Measurements from ENCODE around the gene NCKAP5L. TPM values are rescaled to one million over a fixed set of nuclear protein-coding genes. Genes with fewer than 3 reads are reported as not detected.

The NCKAP5L gene
- total and polyA plus RNA-seq, 2 donors from 2014 or later = 7.2 to 20.6 TPM

DNA sequence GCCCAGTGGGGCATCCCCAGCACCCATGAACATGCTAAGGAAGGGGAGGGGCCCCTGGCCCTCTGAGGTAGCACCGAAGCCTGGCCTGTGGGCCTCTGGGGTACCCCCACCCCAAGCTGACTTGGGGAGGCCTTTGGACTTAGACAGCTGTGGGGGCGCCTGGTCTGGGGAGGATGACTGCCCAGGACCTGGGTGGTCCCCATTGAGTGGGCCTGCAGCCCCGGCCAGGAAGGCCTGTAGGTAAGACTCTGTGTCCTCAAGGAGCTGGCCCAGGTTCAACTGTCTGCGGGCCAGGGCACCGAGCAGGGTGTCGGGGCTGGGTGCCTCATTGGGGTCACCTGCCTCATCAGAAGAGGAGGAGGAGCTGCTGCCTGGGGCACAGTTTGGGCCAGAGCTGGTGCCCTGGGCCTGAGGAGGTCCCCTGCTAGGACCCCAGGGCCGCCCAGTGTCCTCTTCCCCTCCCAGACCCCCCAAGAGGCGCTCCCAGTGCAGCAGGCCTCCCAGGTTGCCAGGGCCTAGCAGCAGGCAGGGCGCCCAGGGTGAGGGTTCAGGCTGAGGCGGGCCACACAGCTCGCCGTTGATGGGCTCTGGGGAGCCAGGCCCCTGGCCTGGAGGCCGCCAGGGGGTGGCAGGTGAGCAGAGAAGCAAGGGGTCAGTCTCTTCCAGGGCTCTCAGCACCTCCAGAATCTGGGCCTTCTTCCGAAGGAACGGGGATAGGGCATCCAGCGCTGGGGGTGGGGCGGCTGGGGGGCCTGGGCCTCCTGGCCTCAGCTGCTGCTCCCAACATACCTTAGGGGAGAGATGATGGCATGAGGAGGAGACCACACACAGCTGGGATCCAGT is 31.4 kb downstream of the NCKAP5L start:
- intact Hi-C loops (cut with DNase I) = no loop called here
- FAIRE-seq (no peak), DNase-seq (no peak)
- Histone ChIP-seq H3K27me3 (ENCODE audit: control insufficient read depth, insufficient read depth, low read length) (no peaks in the 10 kb centered on the region), H3K4me3 (ENCODE audit: low read length in 3 of 3) (no peak overlapping the region), H3K27ac (ENCODE audit: low read depth in 2 of 2, low read length in 2 of 2) (no peak overlapping the region), H3K9ac (ENCODE audit: low read length in 3 of 3) (no peak overlapping the region), H3K9me3 (ENCODE audit: control insufficient read depth in 2 of 3, insufficient read depth in 1 of 3, low read length in 3 of 3) (no peaks in the 10 kb centered on the region), H3K36me3 (ENCODE audit: control insufficient read depth in 2 of 3, insufficient read depth in 3 of 3, low read length in 3 of 3) (peaks cover 0 to 27% (median 12%) of the 10 kb centered on the region in 3 donors), H3K4me1 (ENCODE audit: control insufficient read depth in 2 of 3, insufficient read depth in 2 of 3, low read depth in 1 of 3, low read length in 3 of 3) (peaks cover 0 to 5% (median 0%) of the 10 kb centered on the region in 3 donors)
- TF ChIP-seq, protein P1, sequence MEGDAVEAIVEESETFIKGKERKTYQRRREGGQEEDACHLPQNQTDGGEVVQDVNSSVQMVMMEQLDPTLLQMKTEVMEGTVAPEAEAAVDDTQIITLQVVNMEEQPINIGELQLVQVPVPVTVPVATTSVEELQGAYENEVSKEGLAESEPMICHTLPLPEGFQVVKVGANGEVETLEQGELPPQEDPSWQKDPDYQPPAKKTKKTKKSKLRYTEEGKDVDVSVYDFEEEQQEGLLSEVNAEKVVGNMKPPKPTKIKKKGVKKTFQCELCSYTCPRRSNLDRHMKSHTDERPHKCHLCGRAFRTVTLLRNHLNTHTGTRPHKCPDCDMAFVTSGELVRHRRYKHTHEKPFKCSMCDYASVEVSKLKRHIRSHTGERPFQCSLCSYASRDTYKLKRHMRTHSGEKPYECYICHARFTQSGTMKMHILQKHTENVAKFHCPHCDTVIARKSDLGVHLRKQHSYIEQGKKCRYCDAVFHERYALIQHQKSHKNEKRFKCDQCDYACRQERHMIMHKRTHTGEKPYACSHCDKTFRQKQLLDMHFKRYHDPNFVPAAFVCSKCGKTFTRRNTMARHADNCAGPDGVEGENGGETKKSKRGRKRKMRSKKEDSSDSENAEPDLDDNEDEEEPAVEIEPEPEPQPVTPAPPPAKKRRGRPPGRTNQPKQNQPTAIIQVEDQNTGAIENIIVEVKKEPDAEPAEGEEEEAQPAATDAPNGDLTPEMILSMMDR (IDR thresholded peaks at IDR 0.05; ENCODE audit: borderline replicate concordance, extremely low read depth, insufficient read depth) = no peak

DNA sequence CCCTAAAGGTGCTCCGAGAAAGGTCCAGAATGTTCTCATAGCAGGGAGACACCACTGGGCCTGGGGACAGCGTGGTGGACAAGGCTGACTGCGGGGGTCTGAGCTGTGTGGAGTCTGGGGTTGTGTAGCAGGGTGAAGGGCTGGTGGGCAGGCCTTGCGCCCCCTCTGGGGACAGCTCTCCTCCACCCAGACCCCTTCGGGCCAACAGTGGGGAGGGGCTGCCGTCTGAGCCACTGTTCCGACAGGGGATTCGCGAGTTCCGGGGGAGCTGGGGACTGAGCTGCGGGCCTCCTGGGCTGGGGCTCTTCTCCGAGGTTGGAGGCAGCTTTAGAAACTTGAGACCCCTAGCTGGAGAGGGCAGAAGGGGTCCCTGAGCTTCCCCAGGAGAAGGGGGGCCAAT is 32.1 kb downstream of the NCKAP5L start:
- Histone ChIP-seq H3K9ac (ENCODE audit: low read length in 3 of 3) (no peak overlapping the region), H3K4me1 (ENCODE audit: control insufficient read depth in 2 of 3, insufficient read depth in 2 of 3, low read depth in 1 of 3, low read length in 3 of 3) (peaks cover 0 to 5% (median 0%) of the 10 kb centered on the region in 3 donors), H3K4me3 (ENCODE audit: low read length in 3 of 3) (no peak overlapping the region), H3K27me3 (ENCODE audit: control insufficient read depth, insufficient read depth, low read length) (no peaks in the 10 kb centered on the region), H3K9me3 (ENCODE audit: control insufficient read depth in 2 of 3, insufficient read depth in 1 of 3, low read length in 3 of 3) (no peaks in the 10 kb centered on the region), H3K36me3 (ENCODE audit: control insufficient read depth in 2 of 3, insufficient read depth in 3 of 3, low read length in 3 of 3) (peaks cover 0 to 20% (median 12%) of the 10 kb centered on the region in 3 donors), H3K27ac (ENCODE audit: low read depth in 2 of 2, low read length in 2 of 2) (no peak overlapping the region)
- intact Hi-C loops (cut with DNase I) = no loop called here
- no peak for DNase-seq
- TF ChIP-seq, protein P1 (IDR thresholded peaks at IDR 0.05; ENCODE audit: borderline replicate concordance, extremely low read depth, insufficient read depth) = no peak
- no peak for FAIRE-seq

DNA sequence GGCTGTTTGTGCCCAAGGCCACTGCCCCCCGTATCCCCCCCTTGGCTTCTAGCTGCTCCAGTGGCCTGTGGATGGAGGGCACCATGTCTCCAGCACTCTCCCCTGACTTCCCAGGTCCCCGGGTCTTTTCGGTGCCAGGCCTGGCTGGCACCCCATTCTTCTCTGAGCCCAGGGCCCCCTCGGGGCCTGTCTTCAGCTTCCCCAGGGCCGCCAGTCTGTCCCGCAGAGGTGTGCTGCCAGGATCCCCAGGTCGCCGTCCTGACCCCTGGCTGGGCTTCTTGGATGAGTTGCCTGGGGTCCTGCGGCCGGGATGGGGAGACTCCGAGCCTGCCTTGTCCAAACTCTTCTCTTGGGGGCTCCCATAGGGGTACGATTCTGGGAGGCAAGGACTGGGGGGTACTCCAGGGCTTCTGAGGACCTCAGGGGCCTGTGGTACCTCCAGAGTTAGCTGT is 32.5 kb downstream of the NCKAP5L start:
- H3K36me3 ChIP-seq (ENCODE audit: control insufficient read depth in 2 of 3, insufficient read depth in 3 of 3, low read length in 3 of 3) = peaks cover 0 to 15% (median 12%) of the 10 kb centered on the region in 3 donors
- FAIRE-seq (no peak), DNase-seq (no peak)
- no peak overlapping the region for H3K27ac ChIP-seq (ENCODE audit: low read depth in 2 of 2, low read length in 2 of 2)
- TF ChIP-seq, protein P1 (IDR thresholded peaks at IDR 0.05; ENCODE audit: borderline replicate concordance, extremely low read depth, insufficient read depth) = no peak
- no peak overlapping the region for H3K4me3 ChIP-seq (ENCODE audit: low read length in 3 of 3)
- peaks cover 0 to 5% (median 0%) of the 10 kb centered on the region in 3 donors for H3K4me1 ChIP-seq (ENCODE audit: control insufficient read depth in 2 of 3, insufficient read depth in 2 of 3, low read depth in 1 of 3, low read length in 3 of 3)
- intact Hi-C loops (cut with DNase I) = no loop called here
- H3K9me3 ChIP-seq (ENCODE audit: control insufficient read depth in 2 of 3, insufficient read depth in 1 of 3, low read length in 3 of 3) = no peaks in the 10 kb centered on the region
- H3K27me3 ChIP-seq (ENCODE audit: control insufficient read depth, insufficient read depth, low read length) = no peaks in the 10 kb centered on the region
- H3K9ac ChIP-seq (ENCODE audit: low read length in 3 of 3) = no peak overlapping the region
